H9 (cell line): ENCODE data around the gene HDAC2. TPM values are rescaled to one million over a fixed set of nuclear protein-coding genes. Genes with fewer than 3 reads are reported as not detected.
"Not testable (repeated sequence)": the region's sequence is repeated elsewhere in the genome, so short reads cannot be mapped to it uniquely, and the experiment has no call there.

Experiments used
- DNase-seq: peaks from one replicate; pipeline ENCODE4 v3.0.0-alpha.2; 2017
- H2AFZ ChIP-seq: one replicate; pipeline ENCODE4 v1.6.1; 2013; ENCODE audit warnings: mild to moderate bottlenecking, low read length, control low read depth, moderate library complexity
- H2AK5ac ChIP-seq: 2 replicates; pipeline ENCODE4 v1.6.1; 2013; ENCODE audit warnings: low read length, control low read depth, mixed read lengths; ENCODE audit not compliant: insufficient read length
- H2BK120ac ChIP-seq: one replicate; pipeline ENCODE4 v1.6.1; 2013; ENCODE audit warnings: low read depth, mild to moderate bottlenecking, low read length, control low read depth, inconsistent platforms; ENCODE audit not compliant: poor library complexity, severe bottlenecking
- H2BK12ac ChIP-seq: 2 replicates; pipeline ENCODE4 v1.6.1; 2013; ENCODE audit warnings: low read length, control low read depth, mixed read lengths, low read depth; ENCODE audit not compliant: insufficient read length
- H2BK15ac ChIP-seq: 2 replicates; pipeline ENCODE4 v1.6.1; 2013; ENCODE audit warnings: low read depth, low read length, control low read depth
- H2BK20ac ChIP-seq: one replicate; pipeline ENCODE4 v1.6.1; 2013; ENCODE audit warnings: low read depth, mild to moderate bottlenecking, low read length, control low read depth, inconsistent platforms; ENCODE audit not compliant: poor library complexity, severe bottlenecking
- H2BK5ac ChIP-seq: 2 replicates; pipeline ENCODE4 v1.6.1; 2013; ENCODE audit warnings: low read length, control low read depth, mixed read lengths; ENCODE audit not compliant: insufficient read length
- H3K14ac ChIP-seq: 2 replicates; pipeline ENCODE4 v1.6.1; 2013; ENCODE audit warnings: low read length, control low read depth; ENCODE audit not compliant: insufficient read depth
- H3K18ac ChIP-seq: 2 replicates; pipeline ENCODE4 v1.6.1; 2013; ENCODE audit warnings: low read depth, mild to moderate bottlenecking, mixed read lengths, low read length, control low read depth; ENCODE audit not compliant: insufficient read length
- H3K23ac ChIP-seq: 2 replicates; pipeline ENCODE4 v1.6.1; 2013; ENCODE audit warnings: low read length, control low read depth, mixed read lengths, low read depth; ENCODE audit not compliant: insufficient read length
- H3K23me2 ChIP-seq: 2 replicates; pipeline ENCODE4 v1.6.1; 2013; ENCODE audit warnings: low read depth, mild to moderate bottlenecking, mixed read lengths, low read length, control low read depth; ENCODE audit not compliant: insufficient read length, poor library complexity, severe bottlenecking
- H3K27ac ChIP-seq: 2 replicates; pipeline ENCODE4 v1.5.1; 2013; ENCODE audit warnings: low read length, control low read depth, mixed read lengths, low read depth; ENCODE audit not compliant: insufficient read length
- H3K27me3 ChIP-seq: 2 replicates; pipeline ENCODE4 v1.6.1; 2013; ENCODE audit warnings: low read length, control low read depth, inconsistent platforms; ENCODE audit not compliant: insufficient read depth
- H3K4ac ChIP-seq: 2 replicates; pipeline ENCODE4 v1.6.1; 2013; ENCODE audit warnings: low read depth, mild to moderate bottlenecking, control low read depth, inconsistent platforms, low read length, moderate library complexity
- H3K4me1 ChIP-seq: 2 replicates; pipeline ENCODE4 v1.6.1; 2013; ENCODE audit warnings: low read length, control low read depth, inconsistent platforms; ENCODE audit not compliant: insufficient read depth
- H3K4me2 ChIP-seq: 2 replicates; pipeline ENCODE4 v1.6.1; 2013; ENCODE audit warnings: low read length, control low read depth, mixed read lengths; ENCODE audit not compliant: insufficient read length, insufficient read depth
- H3K56ac ChIP-seq: 2 replicates; pipeline ENCODE4 v1.6.1; 2013; ENCODE audit warnings: low read depth, mild to moderate bottlenecking, mixed read lengths, low read length, control low read depth; ENCODE audit not compliant: insufficient read length
- H3K79me1 ChIP-seq: 2 replicates; pipeline ENCODE4 v1.6.1; 2013; ENCODE audit warnings: low read depth, mild to moderate bottlenecking, moderate library complexity, low read length, control low read depth, inconsistent platforms; ENCODE audit not compliant: insufficient read depth, poor library complexity, severe bottlenecking
- H3K79me2 ChIP-seq: 2 replicates; pipeline ENCODE4 v1.6.1; 2013; ENCODE audit warnings: low read length, control low read depth, inconsistent platforms; ENCODE audit not compliant: insufficient read depth
- H3K9ac ChIP-seq: 2 replicates; pipeline ENCODE4 v1.6.1; 2013; ENCODE audit warnings: low read length, control low read depth, mixed read lengths; ENCODE audit not compliant: insufficient read length; ENCODE audit errors: extremely low read depth
- H3K9me3 ChIP-seq: one replicate; pipeline ENCODE4 v1.6.1; 2013; ENCODE audit warnings: low read depth, low read length, inconsistent platforms; ENCODE audit not compliant: control insufficient read depth
- H3T11ph ChIP-seq: one replicate; pipeline ENCODE4 v1.6.1; 2013; ENCODE audit warnings: mild to moderate bottlenecking, low read length, control low read depth, inconsistent platforms
- H4K20me1 ChIP-seq: one replicate; pipeline ENCODE4 v1.6.1; 2013; ENCODE audit not compliant: control insufficient read depth, insufficient read length, insufficient read depth
- H4K5ac ChIP-seq: 2 replicates; pipeline ENCODE4 v1.6.1; 2013; ENCODE audit warnings: low read depth, mild to moderate bottlenecking, mixed read lengths, low read length, control low read depth; ENCODE audit not compliant: insufficient read length
- H4K8ac ChIP-seq: replicated peaks from 2 replicates; pipeline ENCODE4 v1.6.1; 2013; ENCODE audit warnings: low read length, control low read depth, mixed read lengths, low read depth; ENCODE audit not compliant: insufficient read length
- H4K91ac ChIP-seq: 2 replicates; pipeline ENCODE4 v1.6.1; 2013; ENCODE audit warnings: low read depth, mild to moderate bottlenecking, moderate library complexity, mixed read lengths, low read length, control low read depth; ENCODE audit not compliant: insufficient read length
- H3K27ac Mint-ChIP-seq, 3 experiments: 2 replicates in 2 of 3; 3 replicates in 1 of 3; pipeline ENCODE4 v1.8.0; 2020 to 2021; ENCODE audit warnings: mixed read lengths in 3 of 3, mild to moderate bottlenecking in 1 of 3, moderate library complexity in 1 of 3
- H3K27me3 Mint-ChIP-seq: 2 replicates; pipeline ENCODE4 v1.8.0; 2021; ENCODE audit warnings: low read depth, mild to moderate bottlenecking, moderate library complexity, mixed read lengths
- H3K36me3 Mint-ChIP-seq, 3 experiments: 2 replicates in 2 of 3; 3 replicates in 1 of 3; pipeline ENCODE4 v1.8.0; 2020 to 2021; ENCODE audit warnings: low read depth in 3 of 3, mixed read lengths in 3 of 3; ENCODE audit not compliant: insufficient read depth in 1 of 3
- H3K4me1 Mint-ChIP-seq, 2 experiments: 2 replicates each; pipeline ENCODE4 v1.8.0; 2020; ENCODE audit warnings: mixed read lengths in 2 of 2
- H3K4me3 Mint-ChIP-seq, 2 experiments: 2 replicates in 1 of 2; 3 replicates in 1 of 2; pipeline ENCODE4 v1.8.0; 2020 to 2021; ENCODE audit warnings: mild to moderate bottlenecking in 2 of 2, mixed read lengths in 2 of 2, moderate library complexity in 1 of 2
- H3K9me3 Mint-ChIP-seq, 2 experiments: 2 replicates in 1 of 2; 3 replicates in 1 of 2; pipeline ENCODE4 v1.8.0; 2020; ENCODE audit warnings: mild to moderate bottlenecking in 2 of 2, mixed read lengths in 2 of 2, moderate library complexity in 1 of 2
- CTCF ChIP-seq: fragments of 200-600 bp; sonication (generic); conservative IDR thresholded peaks from 3 replicates; pipeline ENCODE4 v1.8.0; 2021; ENCODE audit warnings: antibody characterized with exemption, mild to moderate bottlenecking
- WGBS: extraction: QIAGEN DNeasy Blood & Tissue Kit; methylation state at CpG from one replicate; pipeline ENCODE4 v1.1.7; 2013; ENCODE audit warnings: missing lambda C conversion rate, low lambda C conversion rate, mixed read lengths; ENCODE audit not compliant: insufficient read length; ENCODE audit errors: extremely low coverage; 5-methylcytosine and 5-hydroxymethylcytosine counted together
- total RNA-seq: library from RNA; stranded (reverse); gene quantifications from 2 replicates; pipeline ENCODE4 v1.2.1, GENCODE V29; 2021

The HDAC2 gene
- total RNA-seq, 1 experiment from 2014 or later = 330 TPM

GRCh38 chr6:113989675-113990074, 18.7 kb upstream of the HDAC2 start:
- no peak overlapping the region for H2BK5ac ChIP-seq
- Mint-ChIP-seq H3K36me3 (peaks cover 4 to 18% (median 9%) of the 10 kb centered on the region in 3 experiments; a peak in 6 of 7 replicates), H3K9me3 (peaks cover 8 to 15% of the 10 kb centered on the region in 2 experiments), H3K4me1 (peaks cover 5 to 6% of the 10 kb centered on the region in 2 experiments), H3K27ac (no peak overlapping the region), H3K4me3 (no peak overlapping the region), H3K27me3 (no peaks in the 10 kb centered on the region)
- H3K4me1 ChIP-seq = no peaks in the 10 kb centered on the region
- no peak overlapping the region for H3K27ac ChIP-seq
- no peak for TF ChIP-seq CTCF
- H3K79me1 ChIP-seq = no peaks in the 10 kb centered on the region
- no peaks in the 10 kb centered on the region for H3K79me2 ChIP-seq
- H3K14ac ChIP-seq = no peak overlapping the region
- no peak overlapping the region for H3K9ac ChIP-seq
- H2BK15ac ChIP-seq = no peak overlapping the region
- H3K4me2 ChIP-seq = no peak overlapping the region
- no peak overlapping the region for H3K23ac ChIP-seq
- no peak overlapping the region for H2BK120ac ChIP-seq
- no peaks in the 10 kb centered on the region for H3K27me3 ChIP-seq
- no peak overlapping the region for H3K18ac ChIP-seq
- H3K23me2 ChIP-seq = no peaks in the 10 kb centered on the region
- H4K8ac ChIP-seq = no peak overlapping the region
- H2AK5ac ChIP-seq = no peak overlapping the region
- no peak overlapping the region for H3K4ac ChIP-seq
- H2AFZ ChIP-seq = no peak overlapping the region
- H2BK12ac ChIP-seq = no peak overlapping the region
- no peak overlapping the region for H3K56ac ChIP-seq
- no peaks in the 10 kb centered on the region for H4K20me1 ChIP-seq
- H4K91ac ChIP-seq = no peak overlapping the region
- no peak for DNase-seq
- H3T11ph ChIP-seq = no peak overlapping the region
- H3K9me3 ChIP-seq = no peaks in the 10 kb centered on the region
- no peak overlapping the region for H4K5ac ChIP-seq
- no peak overlapping the region for H2BK20ac ChIP-seq

- H3K27ac ChIP-seq, H2BK20ac ChIP-seq, H3K9me3 Mint-ChIP-seq, H2BK12ac ChIP-seq, H2AFZ ChIP-seq, H3K4me1 Mint-ChIP-seq, H3K56ac ChIP-seq, H3K18ac ChIP-seq, H3K9me3 ChIP-seq, H3K4me3 Mint-ChIP-seq, H3K9ac ChIP-seq, H3K4me2 ChIP-seq, H4K5ac ChIP-seq, DNase-seq, H3K79me1 ChIP-seq, H3K14ac ChIP-seq, H4K20me1 ChIP-seq, H3K36me3 Mint-ChIP-seq, H4K8ac ChIP-seq, H4K91ac ChIP-seq, H2BK120ac ChIP-seq, H3T11ph ChIP-seq, H3K4me1 ChIP-seq, H3K27me3 Mint-ChIP-seq, H2AK5ac ChIP-seq, H3K23me2 ChIP-seq, H2BK15ac ChIP-seq, H3K79me2 ChIP-seq, H2BK5ac ChIP-seq, H3K4ac ChIP-seq, H3K27me3 ChIP-seq, H3K23ac ChIP-seq, H3K27ac Mint-ChIP-seq: not testable (repeated sequence)
- WGBS = no CpG with 5 or more reads among the region's 5 CpGs
These were observed 11.7 kb upstream of the HDAC2 start for GRCh38 chr6:113982675-113983074.
